GM19324 (cell line): ENCODE results near the gene CPTP.

Experiments
- ATAC-seq: cut with Tn5 transposase; IDR thresholded peaks from one replicate; pipeline ENCODE4 v1.9.1; 2021; ENCODE audit warnings: mild to moderate bottlenecking, moderate library complexity; ENCODE audit not compliant: unreplicated experiment, low FRiP score

CPTP gene

DNA sequence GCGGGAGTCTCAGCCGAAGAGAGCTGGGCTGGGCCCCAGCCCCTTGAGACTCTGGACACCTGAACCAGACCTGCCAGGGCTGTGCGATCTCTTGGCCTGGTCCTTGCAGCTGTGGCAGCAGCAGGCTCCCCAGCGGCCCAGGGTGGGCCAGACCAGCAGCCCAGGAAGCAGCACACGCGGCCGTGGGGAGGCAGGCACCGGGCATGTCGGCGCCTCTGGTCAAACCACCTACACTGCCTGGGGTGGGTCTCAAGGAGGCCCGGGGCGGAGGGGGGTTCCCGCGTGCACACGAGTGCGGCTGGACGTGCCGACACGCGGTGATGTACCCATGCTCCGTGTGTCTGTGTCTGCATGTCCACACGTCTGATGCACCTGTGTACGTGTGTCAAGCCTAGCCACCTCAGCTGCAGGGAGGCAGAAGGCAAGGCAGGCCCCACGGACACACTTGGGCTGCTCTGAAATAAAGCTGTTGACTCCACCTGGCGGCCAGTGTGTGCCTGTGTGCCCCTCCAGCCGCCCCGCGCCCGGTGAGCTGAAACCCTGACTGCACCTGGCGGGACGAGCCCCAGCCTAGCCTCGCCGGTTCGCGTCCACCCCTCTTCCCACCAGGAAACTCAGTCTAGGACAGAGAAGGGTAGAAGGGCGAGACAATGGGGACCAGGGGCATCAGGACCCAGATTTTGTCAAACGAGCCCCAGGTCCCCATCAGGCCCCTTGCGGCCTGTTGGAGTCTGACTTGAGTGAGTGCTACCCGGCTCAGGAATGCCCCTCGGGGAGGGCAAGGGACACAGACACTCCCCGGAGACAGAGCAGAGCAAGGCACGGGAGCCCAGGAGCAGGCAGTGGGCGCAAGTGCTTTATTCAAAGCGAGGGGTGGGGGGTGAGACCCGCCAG lies 32.8 kb upstream of the CPTP start:
- no peak for ATAC-seq

DNA sequence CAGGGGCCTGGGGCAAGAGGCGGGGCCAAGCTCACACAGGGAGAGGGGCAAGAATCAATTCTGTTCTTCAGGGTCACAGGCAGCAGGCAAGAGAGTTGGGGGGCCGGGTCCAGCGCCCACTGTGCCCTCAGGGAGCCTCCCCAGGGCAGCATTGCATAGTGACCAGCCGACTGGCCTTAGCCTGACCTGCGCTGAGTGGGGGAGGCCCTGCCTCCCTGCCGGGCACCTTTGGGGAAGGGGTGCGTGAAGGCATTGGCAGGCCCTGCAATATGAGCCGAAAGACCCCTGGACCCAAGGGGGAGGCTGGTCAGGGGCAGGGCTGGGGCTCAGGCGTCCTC lies 32.2 kb upstream of the CPTP start:
- ATAC-seq, result no peak

DNA sequence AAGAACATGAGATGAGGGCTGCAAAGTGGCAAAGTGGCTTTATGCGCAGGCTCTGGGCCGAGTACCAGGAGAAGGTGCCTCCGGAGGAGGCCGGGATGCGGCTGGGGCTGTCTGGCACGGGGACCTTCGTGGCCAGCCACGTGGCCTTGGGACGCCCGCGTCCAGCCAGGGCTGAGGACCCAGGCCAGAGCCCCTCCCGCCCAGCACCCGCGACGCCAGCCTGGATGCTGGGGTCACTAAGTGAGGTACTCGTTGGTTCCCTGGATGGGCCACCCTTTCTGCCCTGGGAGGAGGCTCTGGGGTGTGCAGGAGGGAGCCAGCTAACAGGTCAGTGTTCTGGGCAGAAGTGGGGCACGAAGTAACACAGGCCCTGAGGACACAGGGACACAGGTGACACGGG lies 31.8 kb upstream of the CPTP start:
- no peak for ATAC-seq

DNA sequence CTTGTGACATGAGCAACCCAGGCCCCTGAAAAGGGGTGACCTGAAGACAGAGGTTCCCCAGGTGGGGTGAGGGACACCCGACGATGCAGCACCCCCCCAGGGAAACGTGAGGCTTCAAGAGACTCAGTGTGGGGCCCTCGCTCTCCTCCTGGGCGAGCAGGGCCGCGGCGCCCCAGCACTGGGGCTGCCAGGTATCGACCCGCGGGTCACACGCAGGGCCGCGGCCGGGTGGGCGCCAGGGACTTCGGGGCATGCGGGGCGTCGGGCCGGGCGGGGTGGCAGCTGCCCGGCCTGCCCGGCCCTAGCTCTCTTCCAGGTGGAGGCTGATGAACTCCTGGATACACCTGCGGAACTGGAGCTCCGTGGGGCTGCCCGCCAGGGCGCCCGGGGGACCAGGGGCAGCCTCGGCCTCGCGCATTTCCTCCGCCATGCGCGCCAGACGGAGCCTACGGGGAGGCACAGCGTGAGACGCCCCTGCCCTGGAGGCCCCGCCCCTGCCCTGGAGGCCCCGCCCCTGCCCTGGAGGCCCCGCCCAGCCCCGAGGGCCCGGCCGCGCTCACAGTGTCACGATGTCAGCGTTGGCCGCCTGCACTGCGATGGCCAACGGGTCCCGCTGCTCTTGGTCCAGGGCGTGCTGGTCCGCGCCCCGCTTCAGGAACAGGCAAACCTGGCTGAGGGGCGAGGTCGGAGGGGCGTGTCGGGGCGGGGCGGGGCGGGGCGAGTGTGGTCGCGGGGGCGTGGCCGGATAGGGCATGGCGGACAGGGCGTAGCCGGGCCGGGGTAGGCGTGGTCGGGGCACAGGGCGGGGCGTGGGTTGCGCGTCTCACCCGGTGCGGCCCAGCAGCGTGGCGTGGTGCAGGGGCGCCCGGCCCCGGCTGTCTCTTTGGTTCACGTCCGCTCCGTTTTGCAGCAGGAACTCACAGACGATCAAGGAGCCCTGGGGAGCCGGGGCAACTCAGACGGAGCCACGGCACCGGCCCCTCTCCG lies 31.0 kb upstream of the CPTP start:
- no peak for ATAC-seq

DNA sequence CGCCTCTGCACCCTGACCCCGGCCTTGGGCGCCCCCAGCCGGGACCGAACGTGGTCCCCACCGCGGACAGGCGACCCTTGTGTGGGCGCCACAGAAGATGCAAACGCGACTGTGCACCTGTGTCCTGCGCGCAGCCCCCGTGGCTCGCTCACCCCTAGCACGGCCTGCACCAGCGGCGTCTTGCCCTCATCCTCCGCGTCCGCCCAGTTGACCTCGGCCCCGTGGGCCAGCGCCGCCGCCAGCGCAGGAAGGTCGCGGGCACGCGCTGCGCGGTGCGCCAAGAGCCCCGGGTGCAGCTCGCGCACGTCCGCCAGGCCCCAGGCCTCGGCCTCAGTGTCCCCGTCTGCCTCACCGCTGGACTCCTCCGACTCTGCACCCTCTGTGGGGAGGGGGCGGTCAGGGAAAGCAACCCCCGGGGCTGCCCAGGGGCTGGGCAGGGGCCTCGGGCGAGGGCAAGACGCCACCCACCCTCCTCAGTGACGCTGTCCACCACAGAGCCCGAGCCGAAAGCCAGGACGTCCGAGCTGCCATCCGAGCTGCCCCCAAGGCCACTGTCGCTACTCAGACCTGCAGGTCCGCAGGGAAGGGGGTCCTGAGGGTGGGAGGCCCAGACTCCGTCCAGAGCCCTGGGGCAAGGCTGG lies 30.2 kb upstream of the CPTP start:
- ATAC-seq, result no peak

DNA sequence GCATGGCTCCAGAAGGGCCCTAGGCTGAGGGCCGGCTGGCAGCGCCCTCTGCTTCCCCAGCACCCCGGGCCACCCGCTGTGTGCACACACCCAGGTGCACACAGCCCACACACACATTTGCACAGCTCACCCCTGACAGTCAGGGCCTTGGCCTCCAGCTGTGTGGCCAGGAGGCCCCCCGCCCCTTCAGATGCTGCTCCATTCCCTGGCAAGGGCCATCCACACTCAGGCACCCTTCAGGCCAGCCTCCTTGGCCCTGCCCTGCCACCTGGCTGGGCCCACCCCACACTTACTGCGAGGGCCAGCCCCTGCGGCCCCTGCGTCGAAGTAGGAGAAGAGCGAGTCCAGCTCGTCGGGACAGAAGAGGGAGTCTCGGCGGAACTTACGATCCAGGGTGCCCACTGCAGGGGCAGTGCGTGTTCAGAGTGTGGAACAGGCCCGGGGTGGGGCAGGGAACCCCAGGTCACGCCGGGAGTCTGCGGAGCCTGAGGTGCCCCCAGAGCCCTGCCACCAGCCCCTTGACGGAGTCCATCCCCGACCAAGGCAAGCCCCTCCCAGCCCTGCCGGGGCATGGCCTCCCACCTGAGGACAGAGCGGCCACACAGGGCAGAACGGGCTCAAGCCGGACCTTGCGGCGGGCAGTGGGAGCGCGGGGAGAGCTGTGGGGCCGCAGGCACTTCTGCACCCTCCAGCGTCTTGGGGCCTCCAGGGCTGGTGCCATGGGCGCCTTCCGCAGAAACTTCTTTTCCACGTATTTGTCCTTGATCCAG lies 29.3 kb upstream of the CPTP start:
- ATAC-seq, result no peak

DNA sequence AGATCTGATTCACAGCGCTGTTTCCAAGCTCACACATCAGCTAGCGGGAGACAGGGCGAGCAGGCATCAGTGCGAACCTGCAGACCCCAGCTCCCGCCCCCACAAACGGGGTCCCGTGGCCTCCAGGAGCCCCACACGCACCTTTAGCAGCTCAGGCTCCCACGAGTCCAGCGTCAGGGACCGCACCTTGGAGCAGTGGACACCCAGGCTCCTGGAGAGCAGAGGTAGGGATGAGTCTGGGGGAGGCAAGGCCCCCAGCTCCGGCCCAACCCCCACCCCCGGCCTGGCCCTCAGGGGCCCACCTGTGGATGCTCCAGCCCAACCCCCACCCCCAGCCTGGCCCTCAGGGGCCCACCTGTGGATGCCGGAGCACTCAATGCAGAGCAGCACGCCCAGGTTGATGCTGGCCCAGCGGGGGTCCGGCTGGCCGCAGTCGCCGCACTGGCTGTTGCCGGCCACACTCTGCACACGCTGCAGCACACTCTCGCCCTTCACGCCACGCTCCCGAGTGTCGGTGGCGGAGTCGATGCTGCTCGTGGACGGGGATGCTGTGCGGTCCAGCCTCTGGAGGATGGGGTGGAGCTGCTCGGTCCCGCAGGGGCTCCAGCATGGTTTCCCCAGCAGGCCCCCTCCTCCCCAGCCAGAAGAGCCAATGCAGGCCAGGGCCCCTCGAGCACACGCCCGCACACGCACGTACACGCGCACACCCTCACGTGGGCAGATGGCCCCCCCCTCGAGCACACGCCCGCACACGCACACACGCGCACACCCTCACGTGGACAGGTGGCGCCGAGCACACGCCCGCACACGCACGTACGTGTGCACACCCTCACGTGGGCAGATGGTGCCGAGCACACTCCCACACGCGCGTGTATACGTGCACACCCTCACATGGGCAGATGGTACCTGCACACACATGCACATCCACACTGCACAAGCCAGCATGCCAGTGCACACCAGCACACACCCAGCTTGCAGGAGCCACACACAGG lies 28.2 kb upstream of the CPTP start:
- no peak for ATAC-seq

DNA sequence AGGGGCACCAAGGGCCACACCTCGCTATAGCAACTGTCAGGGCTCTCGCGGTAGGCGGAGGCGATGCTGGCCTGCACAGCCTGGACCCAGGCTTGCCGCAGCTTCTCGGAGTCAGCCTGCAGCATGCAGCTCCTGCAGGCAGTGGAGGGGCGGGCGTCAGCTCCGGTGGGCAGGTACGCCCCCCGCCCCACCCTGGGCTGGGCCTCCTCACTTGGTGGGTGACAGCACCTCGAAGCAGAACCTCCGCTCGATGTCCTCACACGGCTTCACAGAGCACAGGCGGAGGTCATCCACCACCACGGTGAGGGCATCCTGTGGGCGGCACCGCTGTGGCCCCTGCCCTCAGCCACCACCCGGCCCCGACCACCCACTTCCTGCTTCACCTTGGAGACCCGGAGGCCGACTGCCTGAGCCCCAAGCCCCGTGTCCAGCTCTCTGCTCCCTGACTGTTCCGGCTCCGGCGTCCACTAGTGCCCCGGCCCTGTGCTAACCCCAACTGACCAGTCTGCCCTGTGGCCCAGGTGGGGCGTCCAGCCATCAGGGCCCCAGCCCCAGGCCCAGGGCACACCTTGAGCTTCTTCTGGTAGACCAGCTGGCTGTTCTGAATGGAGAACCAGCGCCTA lies 26.7 kb upstream of the CPTP start:
- no peak for ATAC-seq

DNA sequence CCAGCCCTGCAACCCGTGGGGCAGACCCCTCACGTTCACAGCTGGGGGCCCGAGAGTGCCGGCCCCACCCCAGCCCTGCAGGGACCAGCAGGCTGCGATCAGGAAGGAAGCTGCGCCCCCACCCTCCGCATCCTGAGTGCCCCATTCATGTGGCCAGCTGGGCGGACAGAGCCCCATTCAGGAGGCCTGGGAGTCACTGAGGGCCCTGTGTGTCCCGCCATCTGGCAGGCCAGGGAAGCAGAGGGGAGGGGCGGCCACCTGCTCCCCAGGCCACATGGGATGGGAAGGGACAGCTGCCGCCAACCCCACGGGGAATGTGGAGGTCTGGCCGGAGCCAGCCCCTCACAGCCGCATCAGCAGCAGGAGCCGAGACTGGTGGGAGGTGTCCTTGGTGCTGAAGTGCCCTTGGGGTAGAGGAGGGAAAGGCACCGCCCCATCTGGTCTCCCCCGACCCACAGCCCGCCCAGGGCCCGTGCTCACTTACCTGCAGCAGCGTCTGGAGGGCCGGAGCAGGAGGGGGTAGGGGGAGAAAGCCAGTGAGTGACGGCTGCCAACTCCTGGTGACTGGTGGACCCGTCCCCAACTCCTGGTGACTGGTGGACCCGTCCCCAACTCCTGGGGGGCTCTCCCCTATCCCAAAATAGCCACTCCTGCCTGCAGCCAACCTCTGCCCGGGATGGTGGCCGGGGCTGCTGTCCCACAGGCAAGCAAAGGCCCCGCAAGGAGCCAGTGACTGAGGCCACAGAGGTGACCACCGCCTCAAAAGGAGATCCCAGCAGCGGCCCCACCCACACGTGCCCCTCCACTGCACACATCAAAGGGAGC lies 25.5 kb upstream of the CPTP start:
- ATAC-seq, result no peak

DNA sequence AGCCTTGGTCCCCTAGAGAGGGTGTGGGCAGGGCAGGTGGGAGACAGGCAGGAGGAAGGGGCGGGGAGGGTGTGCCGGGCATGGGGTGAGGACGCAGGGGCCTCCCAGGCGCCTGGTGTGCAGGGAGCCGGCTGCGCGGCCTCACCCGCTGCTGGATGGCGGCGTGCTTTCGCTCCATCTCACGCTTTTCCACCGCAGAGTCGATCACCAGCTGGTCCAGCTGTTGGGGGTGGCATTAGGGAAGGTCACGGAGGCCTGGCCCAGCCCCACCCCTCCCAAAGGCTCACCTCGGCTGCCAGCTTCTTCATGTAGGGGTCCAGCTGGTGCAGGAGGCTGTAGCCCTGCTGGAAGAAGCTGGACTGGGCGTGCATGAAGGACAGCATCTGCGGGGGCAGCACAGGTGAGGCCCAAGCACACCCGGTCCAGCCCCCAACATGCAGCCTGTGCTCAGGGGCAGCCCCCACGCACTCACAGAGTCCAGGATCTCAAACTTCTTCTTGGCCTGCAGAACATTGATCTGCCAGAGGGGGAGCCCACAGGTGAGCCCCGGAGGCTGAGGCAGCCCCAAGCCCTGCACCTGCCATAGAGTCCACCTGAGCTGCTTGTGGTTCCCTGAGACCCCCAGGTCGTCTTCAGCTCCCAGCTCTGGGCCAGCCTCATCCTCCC lies 24.8 kb upstream of the CPTP start:
- no peak for ATAC-seq

DNA sequence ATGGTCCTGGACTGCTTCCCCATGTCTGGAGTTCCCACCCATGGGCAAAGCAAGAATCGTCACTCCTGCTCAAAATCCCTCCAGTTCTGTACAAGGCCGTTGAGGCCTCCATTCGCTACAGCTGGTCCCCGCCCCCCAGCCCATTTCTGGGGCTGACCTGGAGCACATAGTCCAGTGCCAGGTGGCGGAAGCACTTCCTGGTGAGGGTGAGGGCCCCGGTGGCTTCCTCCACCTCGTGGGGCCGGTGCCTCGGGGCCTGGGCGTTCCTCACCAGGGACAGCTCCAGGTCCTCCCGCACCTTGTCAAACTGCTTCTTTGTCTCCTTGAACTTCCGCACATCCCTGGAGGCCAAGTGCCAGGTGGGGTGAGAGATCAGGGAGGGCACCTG lies 24.3 kb upstream of the CPTP start:
- no peak for ATAC-seq

DNA sequence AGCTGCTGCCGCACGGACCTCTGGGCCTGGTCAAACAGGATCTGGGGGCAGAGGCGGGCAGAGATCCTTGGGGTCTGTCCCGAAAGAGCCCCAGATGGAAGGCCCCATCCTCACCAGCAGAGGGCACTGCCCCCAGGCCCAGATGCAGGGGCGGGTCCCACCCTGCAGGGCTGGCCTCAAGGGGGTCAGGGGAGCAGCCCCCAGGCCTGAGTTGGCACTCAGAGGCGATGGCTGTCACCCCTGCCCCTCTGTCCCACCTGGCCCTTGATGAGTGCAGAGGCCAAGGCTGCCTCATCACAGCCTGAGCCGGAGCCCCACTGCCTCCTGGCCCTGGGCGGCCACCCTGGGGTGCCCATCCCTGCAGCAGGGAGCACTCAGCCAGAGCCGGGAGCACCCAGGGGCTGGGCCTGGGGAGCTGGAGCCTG lies 22.6 kb upstream of the CPTP start:
- ATAC-seq, result no peak

DNA sequence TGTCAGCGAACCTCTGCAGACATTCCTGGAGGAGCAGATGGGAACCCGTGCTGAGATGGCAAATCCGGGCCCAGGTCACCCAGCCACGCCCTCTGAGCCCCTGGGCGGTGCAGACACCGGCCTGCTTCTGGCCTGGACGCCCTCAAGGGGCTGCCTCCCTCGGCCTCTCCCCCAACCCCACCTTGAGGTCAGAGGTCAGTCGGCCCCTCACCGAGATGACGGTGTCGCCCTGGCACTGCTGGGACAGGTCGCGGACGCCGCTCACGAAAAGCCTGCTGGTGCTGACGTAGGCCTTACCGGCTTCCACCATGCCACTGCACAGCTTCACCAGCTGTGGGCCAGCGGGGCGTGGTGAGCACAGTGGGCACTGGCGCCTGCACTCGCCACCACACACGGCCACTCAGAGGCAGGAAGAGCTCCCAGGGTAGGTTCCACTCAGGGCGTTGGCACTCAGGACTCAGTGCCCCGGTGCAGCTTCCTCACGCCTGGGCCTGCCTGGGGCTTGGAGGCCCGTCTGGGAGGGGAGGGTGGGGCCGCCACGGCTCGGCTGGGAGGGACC lies 21.6 kb upstream of the CPTP start:
- no peak for ATAC-seq

DNA sequence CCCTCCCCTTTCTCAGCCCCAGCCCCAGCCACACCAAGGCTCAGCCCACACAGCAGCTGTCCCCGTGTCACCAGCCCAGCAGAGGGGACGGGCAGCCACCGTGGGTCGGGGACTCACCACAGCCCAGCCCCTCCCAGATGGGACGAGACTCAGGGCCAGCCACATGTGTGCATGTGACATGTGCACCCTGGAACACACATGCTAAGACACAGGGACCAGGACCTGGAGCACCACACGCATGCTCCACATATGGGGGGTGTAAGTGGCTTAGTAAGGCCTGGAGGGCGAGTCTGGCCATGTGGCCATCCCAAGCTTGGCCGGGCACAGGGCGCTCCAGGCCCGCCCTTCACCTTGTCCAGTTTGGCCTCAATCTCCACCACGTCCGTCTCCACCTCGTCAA lies 20.9 kb upstream of the CPTP start:
- ATAC-seq, result no peak

DNA sequence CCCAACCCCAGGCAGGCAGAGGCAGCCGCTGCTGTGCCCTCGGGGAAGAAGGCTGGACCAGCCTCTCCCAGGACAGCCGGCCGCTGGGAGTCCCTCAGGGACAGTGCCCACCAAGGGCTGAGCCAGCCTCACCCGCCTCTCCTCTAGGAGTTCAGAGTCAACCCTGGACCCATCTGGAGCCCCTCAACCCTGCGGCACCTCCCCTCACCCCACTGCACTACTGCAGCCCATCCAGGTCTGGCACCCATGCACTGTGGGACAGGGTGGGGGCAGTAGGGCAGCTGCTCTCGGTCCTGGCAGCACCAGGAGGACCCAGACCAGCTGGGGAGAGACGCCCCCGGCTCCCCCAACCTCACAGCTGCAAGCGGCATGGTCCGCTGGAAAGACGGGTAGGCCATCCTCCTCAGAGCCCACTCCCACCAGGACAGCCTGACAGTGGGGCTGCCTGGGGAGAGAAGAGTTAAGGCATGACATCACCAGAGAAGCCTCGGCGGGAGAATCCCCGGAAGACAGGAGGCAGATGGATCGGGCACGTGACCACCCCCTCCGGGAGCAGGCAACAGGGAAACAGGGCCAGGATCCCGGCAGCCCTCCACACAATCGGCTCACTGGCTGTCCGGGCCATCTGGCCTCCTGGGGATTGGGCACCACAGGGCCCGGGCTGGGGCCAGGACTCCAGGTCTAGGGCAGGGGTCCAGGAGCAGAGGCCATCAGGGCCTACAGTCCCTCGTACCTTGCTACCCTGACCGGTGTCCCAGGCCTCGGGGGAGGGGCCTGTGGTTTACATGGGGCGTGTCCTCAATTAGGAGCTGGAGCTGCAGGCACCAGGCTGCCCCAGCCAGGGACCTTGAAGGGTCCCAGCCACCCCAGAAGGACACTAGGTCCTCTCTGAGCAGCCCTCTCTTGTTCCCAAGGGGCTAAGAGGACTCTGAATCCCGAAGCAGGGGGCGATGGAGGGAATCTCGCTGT lies 20.0 kb upstream of the CPTP start:
- ATAC-seq, result no peak
